K562 (cell line): Measurements from ENCODE around the gene MED22. TPM values are rescaled to one million over a fixed set of nuclear protein-coding genes. Genes with fewer than 3 reads are reported as not detected.
A peak's percentile ranks its signal among the peaks of the same experiment; 100 is the strongest.

Experiments used
- DNMT1 ChIP-seq: fragments of 450-650 bp; IDR thresholded peaks from 2 replicates; pipeline ENCODE4 v1.6.1; 2016; ENCODE audit warnings: antibody characterized with exemption, mild to moderate bottlenecking
- FIP1L1 ChIP-seq: fragments of 200-400 bp; formaldehyde crosslinking; IDR thresholded peaks from 2 replicates; pipeline ENCODE4 v1.6.1; 2018; ENCODE audit warnings: mild to moderate bottlenecking, low read depth, low read length; ENCODE audit not compliant: poor library complexity, severe bottlenecking
- KLF1 ChIP-seq: fragments of 450-650 bp; IDR thresholded peaks from 2 replicates; pipeline ENCODE4 v1.6.1; 2016; ENCODE audit warnings: missing genetic modification characterization, missing compliant biosample characterization
- SRF ChIP-seq, 2 experiments: fragments of 250-450, 450-650 bp in 1 of 2; sonication (Bioruptor Pico) in 1 of 2; sonication (generic) in 1 of 2; formaldehyde crosslinking; IDR thresholded peaks; 2 replicates each; pipeline versions ENCODE4 v1.5.0 to v1.5.1; 2020 to 2022; ENCODE audit warnings: mild to moderate bottlenecking in 1 of 2, missing genetic modification reagents in 1 of 2
- TAL1 ChIP-seq: fragments of 450-650 bp; IDR thresholded peaks from 2 replicates; pipeline ENCODE4 v1.6.1; 2016; ENCODE audit warnings: mild to moderate bottlenecking
- polyA plus RNA-seq, 8 experiments: library from polyadenylated mRNA; depleted of rRNA in 4 of 8; stranded (reverse) in 5 of 8; unstranded in 3 of 8; fragments of >200 nt; fragmentation: Nextera tagmentation in 2 of 8; fragmentation: Illumina TruSeq in 1 of 8; extraction: Ambion mirVana in 2 of 8; extraction: Trizol in 1 of 8; gene quantifications; 2 replicates each; pipeline versions ENCODE4 v1.2.1 to v1.2.3, GENCODE V29; 2011 to 2014; ENCODE audit warnings: inconsistent platforms in 1 of 8, missing spikeins in 1 of 8
- total RNA-seq, 7 experiments: library from RNA; depleted of rRNA in 6 of 7; stranded (reverse); fragments of >200 nt in 6 of 7; fragmentation: Illumina TruSeq in 2 of 7; extraction: Trizol in 2 of 7; gene quantifications; 2 replicates each; pipeline versions ENCODE4 v1.2.1 to v1.2.3, GENCODE V29; 2011 to 2021; ENCODE audit warnings: low replicate concordance in 1 of 7
- TF ChIP-seq, protein P1 (sequence below): fragments of 450-650 bp; IDR thresholded peaks from 2 replicates; pipeline ENCODE4 v1.6.1; 2016; ENCODE audit warnings: mild to moderate bottlenecking, moderate library complexity

The MED22 gene
- total and polyA plus RNA-seq, 9 of the 15 experiments (the other 6 are each of a cell fraction or from before 2014, with no cell fraction given): 0.73 to 35.6 (median 22.3) TPM

DNA sequence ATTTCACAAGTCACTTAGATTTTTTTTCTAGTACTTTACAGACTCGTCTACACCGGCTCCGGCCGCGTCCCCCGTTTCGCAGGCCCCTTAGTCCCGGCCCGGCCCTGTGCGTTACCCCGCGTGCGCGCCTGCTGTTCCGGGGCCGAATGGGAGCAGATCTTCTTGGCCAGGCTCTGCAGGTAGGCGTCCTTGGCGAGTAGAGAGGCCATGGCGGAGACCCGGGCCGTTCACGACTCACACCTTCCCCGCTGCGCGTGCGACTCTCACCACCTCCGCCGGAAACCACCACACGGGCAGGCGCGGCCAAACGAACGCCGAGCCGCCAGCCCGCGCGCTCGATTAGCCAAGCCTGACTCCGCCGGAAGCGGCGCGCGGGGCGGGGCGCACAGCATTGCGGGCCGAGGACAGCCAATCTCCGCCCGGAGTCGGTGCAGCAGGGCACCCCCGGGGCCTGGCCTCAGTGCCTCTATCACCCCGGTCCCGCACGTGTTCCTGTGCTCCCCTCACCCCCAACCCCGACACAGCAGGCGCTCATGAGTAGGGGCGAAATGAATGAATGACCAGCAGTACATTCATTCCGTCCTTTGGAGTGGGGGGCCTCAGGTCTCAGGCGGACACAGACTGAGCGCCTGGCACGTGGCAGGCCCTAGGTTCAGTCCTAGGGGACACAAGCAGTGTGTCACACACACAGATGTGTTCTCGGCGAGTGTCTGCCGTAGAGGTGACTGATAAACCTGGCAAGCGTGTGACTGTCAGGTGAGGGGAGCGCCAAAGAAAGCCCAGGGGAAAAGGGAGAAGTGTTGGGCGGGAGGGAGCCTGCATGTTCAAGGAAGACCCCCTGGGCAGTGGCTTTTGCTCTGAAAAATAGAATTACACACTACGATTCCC is 11.8 kb downstream of the MED22 start, which contains the start of gene SURF6 (continued):
- TF ChIP-seq, protein P1, sequence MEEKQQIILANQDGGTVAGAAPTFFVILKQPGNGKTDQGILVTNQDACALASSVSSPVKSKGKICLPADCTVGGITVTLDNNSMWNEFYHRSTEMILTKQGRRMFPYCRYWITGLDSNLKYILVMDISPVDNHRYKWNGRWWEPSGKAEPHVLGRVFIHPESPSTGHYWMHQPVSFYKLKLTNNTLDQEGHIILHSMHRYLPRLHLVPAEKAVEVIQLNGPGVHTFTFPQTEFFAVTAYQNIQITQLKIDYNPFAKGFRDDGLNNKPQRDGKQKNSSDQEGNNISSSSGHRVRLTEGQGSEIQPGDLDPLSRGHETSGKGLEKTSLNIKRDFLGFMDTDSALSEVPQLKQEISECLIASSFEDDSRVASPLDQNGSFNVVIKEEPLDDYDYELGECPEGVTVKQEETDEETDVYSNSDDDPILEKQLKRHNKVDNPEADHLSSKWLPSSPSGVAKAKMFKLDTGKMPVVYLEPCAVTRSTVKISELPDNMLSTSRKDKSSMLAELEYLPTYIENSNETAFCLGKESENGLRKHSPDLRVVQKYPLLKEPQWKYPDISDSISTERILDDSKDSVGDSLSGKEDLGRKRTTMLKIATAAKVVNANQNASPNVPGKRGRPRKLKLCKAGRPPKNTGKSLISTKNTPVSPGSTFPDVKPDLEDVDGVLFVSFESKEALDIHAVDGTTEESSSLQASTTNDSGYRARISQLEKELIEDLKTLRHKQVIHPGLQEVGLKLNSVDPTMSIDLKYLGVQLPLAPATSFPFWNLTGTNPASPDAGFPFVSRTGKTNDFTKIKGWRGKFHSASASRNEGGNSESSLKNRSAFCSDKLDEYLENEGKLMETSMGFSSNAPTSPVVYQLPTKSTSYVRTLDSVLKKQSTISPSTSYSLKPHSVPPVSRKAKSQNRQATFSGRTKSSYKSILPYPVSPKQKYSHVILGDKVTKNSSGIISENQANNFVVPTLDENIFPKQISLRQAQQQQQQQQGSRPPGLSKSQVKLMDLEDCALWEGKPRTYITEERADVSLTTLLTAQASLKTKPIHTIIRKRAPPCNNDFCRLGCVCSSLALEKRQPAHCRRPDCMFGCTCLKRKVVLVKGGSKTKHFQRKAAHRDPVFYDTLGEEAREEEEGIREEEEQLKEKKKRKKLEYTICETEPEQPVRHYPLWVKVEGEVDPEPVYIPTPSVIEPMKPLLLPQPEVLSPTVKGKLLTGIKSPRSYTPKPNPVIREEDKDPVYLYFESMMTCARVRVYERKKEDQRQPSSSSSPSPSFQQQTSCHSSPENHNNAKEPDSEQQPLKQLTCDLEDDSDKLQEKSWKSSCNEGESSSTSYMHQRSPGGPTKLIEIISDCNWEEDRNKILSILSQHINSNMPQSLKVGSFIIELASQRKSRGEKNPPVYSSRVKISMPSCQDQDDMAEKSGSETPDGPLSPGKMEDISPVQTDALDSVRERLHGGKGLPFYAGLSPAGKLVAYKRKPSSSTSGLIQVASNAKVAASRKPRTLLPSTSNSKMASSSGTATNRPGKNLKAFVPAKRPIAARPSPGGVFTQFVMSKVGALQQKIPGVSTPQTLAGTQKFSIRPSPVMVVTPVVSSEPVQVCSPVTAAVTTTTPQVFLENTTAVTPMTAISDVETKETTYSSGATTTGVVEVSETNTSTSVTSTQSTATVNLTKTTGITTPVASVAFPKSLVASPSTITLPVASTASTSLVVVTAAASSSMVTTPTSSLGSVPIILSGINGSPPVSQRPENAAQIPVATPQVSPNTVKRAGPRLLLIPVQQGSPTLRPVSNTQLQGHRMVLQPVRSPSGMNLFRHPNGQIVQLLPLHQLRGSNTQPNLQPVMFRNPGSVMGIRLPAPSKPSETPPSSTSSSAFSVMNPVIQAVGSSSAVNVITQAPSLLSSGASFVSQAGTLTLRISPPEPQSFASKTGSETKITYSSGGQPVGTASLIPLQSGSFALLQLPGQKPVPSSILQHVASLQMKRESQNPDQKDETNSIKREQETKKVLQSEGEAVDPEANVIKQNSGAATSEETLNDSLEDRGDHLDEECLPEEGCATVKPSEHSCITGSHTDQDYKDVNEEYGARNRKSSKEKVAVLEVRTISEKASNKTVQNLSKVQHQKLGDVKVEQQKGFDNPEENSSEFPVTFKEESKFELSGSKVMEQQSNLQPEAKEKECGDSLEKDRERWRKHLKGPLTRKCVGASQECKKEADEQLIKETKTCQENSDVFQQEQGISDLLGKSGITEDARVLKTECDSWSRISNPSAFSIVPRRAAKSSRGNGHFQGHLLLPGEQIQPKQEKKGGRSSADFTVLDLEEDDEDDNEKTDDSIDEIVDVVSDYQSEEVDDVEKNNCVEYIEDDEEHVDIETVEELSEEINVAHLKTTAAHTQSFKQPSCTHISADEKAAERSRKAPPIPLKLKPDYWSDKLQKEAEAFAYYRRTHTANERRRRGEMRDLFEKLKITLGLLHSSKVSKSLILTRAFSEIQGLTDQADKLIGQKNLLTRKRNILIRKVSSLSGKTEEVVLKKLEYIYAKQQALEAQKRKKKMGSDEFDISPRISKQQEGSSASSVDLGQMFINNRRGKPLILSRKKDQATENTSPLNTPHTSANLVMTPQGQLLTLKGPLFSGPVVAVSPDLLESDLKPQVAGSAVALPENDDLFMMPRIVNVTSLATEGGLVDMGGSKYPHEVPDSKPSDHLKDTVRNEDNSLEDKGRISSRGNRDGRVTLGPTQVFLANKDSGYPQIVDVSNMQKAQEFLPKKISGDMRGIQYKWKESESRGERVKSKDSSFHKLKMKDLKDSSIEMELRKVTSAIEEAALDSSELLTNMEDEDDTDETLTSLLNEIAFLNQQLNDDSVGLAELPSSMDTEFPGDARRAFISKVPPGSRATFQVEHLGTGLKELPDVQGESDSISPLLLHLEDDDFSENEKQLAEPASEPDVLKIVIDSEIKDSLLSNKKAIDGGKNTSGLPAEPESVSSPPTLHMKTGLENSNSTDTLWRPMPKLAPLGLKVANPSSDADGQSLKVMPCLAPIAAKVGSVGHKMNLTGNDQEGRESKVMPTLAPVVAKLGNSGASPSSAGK: peak; percentile 93
- peak in 1 of 2 experiments; percentile 76; a peak in 2 of 4 replicates for TF ChIP-seq SRF (CRISPR knock-in tag; IDR thresholded peaks at IDR 0.05)
- no peak for TF ChIP-seq DNMT1
- peak; percentile 58 for TF ChIP-seq FIP1L1
- no peak for TF ChIP-seq TAL1
- peak; percentile 89 for TF ChIP-seq KLF1 (tag)
